SH-SY5Y (cell line): ENCODE data around the gene UBFD1.

ENCODE experiments used
- GATA2 ChIP-seq: IDR thresholded peaks from 2 replicates; pipeline ENCODE4 v1.6.1; 2011; ENCODE audit warnings: mild to moderate bottlenecking, low read depth, low read length
- GATA3 ChIP-seq: IDR thresholded peaks from 2 replicates; pipeline ENCODE4 v1.6.1; 2011; ENCODE audit warnings: low read depth, mild to moderate bottlenecking, low read length, moderate library complexity

DNA sequence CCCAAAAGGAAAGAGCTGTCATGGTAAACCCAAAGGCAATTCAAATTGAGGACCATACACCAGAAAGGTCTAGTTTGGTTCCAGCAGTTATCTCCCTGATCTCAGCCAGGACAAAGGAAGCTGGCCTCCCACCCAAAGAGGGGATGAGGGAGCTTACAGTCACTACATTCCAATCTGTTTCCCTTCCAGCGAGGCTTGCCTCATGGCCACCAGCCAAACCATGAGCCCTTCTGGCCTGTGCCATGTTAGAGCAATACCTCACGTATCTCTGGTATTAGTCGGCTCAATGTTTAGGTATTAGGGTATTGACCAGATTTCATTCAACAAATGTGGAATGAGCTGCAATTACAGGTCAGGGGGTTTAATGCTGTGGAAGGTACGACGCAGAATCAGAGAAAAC, 30.2 kb downstream of the UBFD1 start:
- TF ChIP-seq GATA2 (no peak), GATA3 (no peak)
